RWPE1 (cell line): ENCODE measurements around the gene SLC7A9.

ENCODE experiments used
- CTCF ChIA-PET: fragments of 350-600 bp; sonication (Branson Sonifier 250); formaldehyde crosslinking; extraction: SDS; loops from one replicate; lab custom pipeline; 2021; lab: Yijun Ruan, JAX
- POLR2A ChIA-PET: fragments of 400-600 bp; formaldehyde crosslinking; extraction: SDS; loops from one replicate; lab custom pipeline; 2020; ENCODE audit warnings: antibody characterized with exemption; ENCODE audit not compliant: low non-redundant PET; lab: Yijun Ruan, JAX
- DNase-seq: peaks from one replicate; pipeline ENCODE4 v3.0.0; 2012; ENCODE audit warnings: low spot score
- H3K27ac ChIP-seq: fragments of 450-650 bp; 2 replicates; pipeline ENCODE4 v1.5.1; 2017
- CTCF ChIP-seq: fragments of 450-650 bp; conservative IDR thresholded peaks from 2 replicates; pipeline ENCODE4 v1.5.1; 2017; ENCODE audit warnings: low read depth, mild to moderate bottlenecking

SLC7A9 gene

GRCh38 chr19:32896516-32897214 lies 27.1 kb upstream of the SLC7A9 start:
- TF ChIP-seq CTCF: no peak
- no peak overlapping the region for H3K27ac ChIP-seq
- DNase-seq: no peak
- ChIA-PET POLR2A (no interaction called here), CTCF (interaction anchor here (0.7 kb wide), 1 partner anchor 221 kb away, joined by 4 read pairs; no protein-coding TSS in a partner anchor)

- POLR2A ChIA-PET: no interaction called here
Measured at GRCh38 chr19:32895384-32895783, 25.8 kb upstream of the SLC7A9 start.

GRCh38 chr19:32891609-32892008 lies 22.0 kb upstream of the SLC7A9 start:
- no peak for DNase-seq
- ChIA-PET POLR2A (no interaction called here), CTCF (interaction anchor here (0.6 to 0.7 kb wide), 2 partner anchors 52 to 587 kb away, joined by 6 read pairs; no protein-coding TSS in a partner anchor)
- H3K27ac ChIP-seq: no peak overlapping the region
- TF ChIP-seq CTCF: no peak

More at GRCh38 chr19:32895384-32895783, 25.8 kb upstream of the SLC7A9 start:
- DNase-seq: no peak
- TF ChIP-seq CTCF: no peak
- CTCF ChIA-PET: no interaction called here
- H3K27ac ChIP-seq: no peak overlapping the region

GRCh38 chr19:32890841-32891240 lies 21.3 kb upstream of the SLC7A9 start:
- no peak overlapping the region for H3K27ac ChIP-seq
- TF ChIP-seq CTCF: no peak
- ChIA-PET CTCF (no interaction called here), POLR2A (no interaction called here)
- no peak for DNase-seq

- POLR2A ChIA-PET: no interaction called here
- TF ChIP-seq CTCF: no peak
- no peak for DNase-seq
- CTCF ChIA-PET: no interaction called here
- H3K27ac ChIP-seq: no peak overlapping the region
Measured at GRCh38 chr19:32890326-32890725, 20.8 kb upstream of the SLC7A9 start.

- no peak overlapping the region for H3K27ac ChIP-seq
- ChIA-PET POLR2A (no interaction called here), CTCF (interaction anchor here (0.6 kb wide), 1 partner anchor 1832 kb away, joined by 3 read pairs; no protein-coding TSS in a partner anchor)
- no peak for DNase-seq
- TF ChIP-seq CTCF: no peak
Measured at GRCh38 chr19:32889137-32889934, 19.8 kb upstream of the SLC7A9 start.
